ENCODE measurements around the gene RTTN.

GRCh38 chr18:70132999-70133398, 72.5 kb downstream of the RTTN start:
- TF ChIP-seq BHLHE40 (IDR thresholded peaks at IDR 0.05; ENCODE audit: low read depth, low read length) (peak; percentile 98), ELK1 (IDR thresholded peaks at IDR 0.05; ENCODE audit: borderline replicate concordance, low read depth, low read length) (no peak), MXI1 (IDR thresholded peaks at IDR 0.05; ENCODE audit: borderline replicate concordance, low read depth, low read length) (no peak), POLR2A (IDR thresholded peaks at IDR 0.05; ENCODE audit: low read depth, low read length) (no peak), CTCF (conservative IDR thresholded peaks at IDR 0.05; ENCODE audit: low read depth, low read length) (no peak)
